IPS-18c (cell line): ENCODE data around the gene KIAA1614.
"Not testable (repeated sequence)": the region's sequence is repeated elsewhere in the genome, so short reads cannot be mapped to it uniquely, and the experiment has no call there.

Experiments
- H3K4me3 ChIP-seq: 2 replicates; pipeline ENCODE4 v1.7.0; 2013; ENCODE audit warnings: low read depth, mild to moderate bottlenecking, low read length, moderate library complexity; ENCODE audit not compliant: insufficient read depth
- H3K9me3 ChIP-seq: one replicate; pipeline ENCODE4 v1.6.1; 2013; ENCODE audit warnings: mild to moderate bottlenecking, low read length, moderate library complexity; ENCODE audit not compliant: control insufficient read depth, insufficient read depth

The KIAA1614 gene

DNA sequence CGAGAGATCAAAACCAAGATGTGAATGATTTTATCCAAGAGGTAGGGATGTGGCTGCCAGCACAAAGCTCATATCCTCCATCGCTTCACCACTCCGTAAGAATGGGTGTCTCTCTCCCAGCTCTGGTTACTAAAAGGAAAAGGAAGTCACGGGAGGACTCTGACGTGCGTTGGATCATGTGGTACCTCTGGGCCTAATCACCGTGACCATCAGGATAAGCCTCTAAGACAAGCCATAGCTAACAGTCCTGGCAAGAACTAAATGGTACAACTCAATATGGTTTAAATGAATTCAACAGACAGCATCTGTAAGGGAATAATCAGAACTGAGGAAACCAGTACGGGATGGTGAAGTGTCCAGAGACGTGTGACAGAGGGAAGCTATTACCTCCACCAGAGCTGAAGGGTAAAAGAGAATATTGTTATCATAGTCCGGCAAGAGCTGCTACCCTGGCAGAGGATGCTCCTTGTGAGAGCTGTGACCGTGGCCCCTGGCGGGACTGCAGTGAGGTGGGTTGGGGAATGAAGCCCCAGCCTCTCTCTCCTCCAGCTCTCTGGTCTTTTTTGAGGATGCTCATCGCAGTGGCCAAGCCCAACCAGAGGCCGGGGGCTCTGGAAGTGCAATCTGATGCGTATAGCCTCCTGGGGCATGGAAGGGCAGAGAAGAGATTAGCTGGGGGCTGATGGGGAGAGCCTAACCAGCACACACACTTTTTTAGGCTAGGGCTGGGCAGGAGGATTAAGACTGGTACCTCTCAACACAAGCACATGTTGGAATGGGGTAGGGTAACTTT is 54.2 kb downstream of the KIAA1614 start:
- Histone ChIP-seq H3K9me3 (no peaks in the 10 kb centered on the region), H3K4me3 (no peak overlapping the region)

DNA sequence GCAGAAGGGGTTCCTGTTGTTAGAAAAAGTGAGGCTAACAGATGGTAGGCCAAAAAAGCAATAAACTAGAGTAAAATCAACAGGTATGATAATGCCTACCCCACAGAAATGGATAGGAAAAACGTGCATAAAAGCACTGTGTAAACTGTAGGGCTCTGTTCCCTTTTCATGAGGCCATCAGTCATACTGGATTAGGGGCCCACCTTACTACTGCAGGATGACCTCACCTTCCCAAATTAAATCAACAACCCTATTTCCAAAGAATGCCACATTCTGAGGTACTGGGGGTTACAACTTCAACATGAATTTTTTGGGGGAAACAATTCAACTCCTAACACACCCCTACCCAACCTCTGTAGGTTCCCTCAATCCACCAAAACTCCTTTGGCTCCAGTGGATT is 54.9 kb downstream of the KIAA1614 start:
- Histone ChIP-seq H3K9me3 (no peaks in the 10 kb centered on the region), H3K4me3 (no peak overlapping the region)

DNA sequence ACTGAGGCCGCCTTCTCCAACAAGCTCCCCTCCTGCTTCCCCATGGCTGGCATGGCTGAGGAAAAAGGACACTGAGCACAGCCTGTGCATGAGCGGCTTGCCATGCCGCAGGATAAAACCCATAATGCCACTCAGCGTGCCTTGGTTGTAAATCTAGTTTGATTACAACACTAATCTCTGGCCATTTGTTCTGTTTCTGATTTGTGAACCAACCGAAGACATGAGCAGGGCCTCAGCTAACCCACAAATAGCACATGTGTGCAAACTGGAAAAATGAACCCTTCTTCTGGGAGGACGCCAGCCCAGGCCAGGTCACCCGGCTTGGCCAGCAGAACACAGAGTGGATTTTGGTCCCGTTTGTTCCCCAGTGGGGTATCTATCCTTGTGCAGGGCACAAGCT is 56.1 kb downstream of the KIAA1614 start:
- H3K9me3 ChIP-seq = not testable (repeated sequence)

GRCh38 chr1:180969434-180969833 is 56.7 kb downstream of the KIAA1614 start:
- Histone ChIP-seq H3K4me3 (no peak overlapping the region), H3K9me3 (no peaks in the 10 kb centered on the region)

More for the DNA sequence above, 56.1 kb downstream of the KIAA1614 start:
- not testable (repeated sequence) for H3K4me3 ChIP-seq

- H3K9me3 ChIP-seq = no peaks in the 10 kb centered on the region
- no peak overlapping the region for H3K4me3 ChIP-seq
These were observed 57.8 kb downstream of the KIAA1614 start for GRCh38 chr1:180970333-180971079.

DNA sequence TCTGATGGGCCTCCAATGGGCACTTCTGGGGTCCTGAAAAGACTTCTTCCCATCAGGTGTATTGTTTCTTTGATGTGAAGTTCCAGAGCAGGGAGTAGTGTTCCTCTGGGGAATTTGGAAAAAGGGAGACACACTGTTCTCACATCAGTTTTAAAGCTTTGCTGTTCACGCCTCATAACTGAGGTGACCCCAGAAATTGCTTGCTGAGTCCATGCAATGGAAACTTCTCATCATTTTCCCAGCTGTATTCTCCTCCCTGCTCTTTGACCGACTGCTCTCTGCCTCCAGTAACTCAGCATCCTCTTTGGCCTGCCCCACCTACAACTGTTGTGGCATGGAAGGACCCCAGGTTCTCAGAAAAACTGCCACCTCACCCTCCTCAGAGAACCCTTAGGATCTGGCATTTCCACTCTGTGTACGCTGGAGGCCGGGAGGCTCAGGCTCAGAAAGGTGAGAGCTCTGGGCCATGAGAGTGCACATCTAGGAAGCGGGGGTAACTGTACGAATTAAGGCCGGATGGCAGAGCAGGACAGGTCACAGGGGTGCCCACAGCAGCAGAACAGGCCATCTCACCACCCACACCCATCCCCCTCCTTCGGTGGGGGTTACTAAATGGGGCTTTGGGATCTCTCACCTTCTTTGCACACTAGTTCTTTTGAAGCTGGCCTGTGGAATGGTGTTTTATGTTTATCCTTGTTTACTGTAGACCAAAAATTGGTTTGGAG is 58.7 kb downstream of the KIAA1614 start:
- no peak overlapping the region for H3K4me3 ChIP-seq
- no peaks in the 10 kb centered on the region for H3K9me3 ChIP-seq

DNA sequence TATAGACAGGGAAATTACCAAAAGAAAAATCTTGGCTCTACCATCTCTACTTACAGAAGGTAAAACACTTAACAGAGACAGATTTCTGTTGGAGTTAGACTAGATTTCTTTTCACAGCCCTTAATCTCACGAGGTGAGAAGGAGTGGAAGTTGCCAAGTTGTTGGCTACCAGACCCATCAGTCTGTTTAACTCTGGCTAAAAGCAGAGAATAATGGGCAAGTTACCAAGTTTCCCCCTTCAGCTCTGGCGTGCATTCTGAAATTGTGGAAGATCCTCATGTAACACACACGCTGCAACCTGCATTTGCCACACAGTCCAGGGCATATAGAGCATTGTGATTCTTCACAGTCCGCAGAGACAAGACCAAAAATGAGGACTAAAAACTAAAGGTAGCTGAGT is 60.7 kb downstream of the KIAA1614 start:
- no peak overlapping the region for H3K4me3 ChIP-seq
- no peaks in the 10 kb centered on the region for H3K9me3 ChIP-seq

- no peaks in the 10 kb centered on the region for H3K9me3 ChIP-seq
These were observed 61.5 kb downstream of the KIAA1614 start for GRCh38 chr1:180974236-180974635.

GRCh38 chr1:180975551-180975950 is 62.9 kb downstream of the KIAA1614 start:
- no peaks in the 10 kb centered on the region for H3K9me3 ChIP-seq
- no peak overlapping the region for H3K4me3 ChIP-seq

More at GRCh38 chr1:180974236-180974635, 61.5 kb downstream of the KIAA1614 start:
- no peak overlapping the region for H3K4me3 ChIP-seq

DNA sequence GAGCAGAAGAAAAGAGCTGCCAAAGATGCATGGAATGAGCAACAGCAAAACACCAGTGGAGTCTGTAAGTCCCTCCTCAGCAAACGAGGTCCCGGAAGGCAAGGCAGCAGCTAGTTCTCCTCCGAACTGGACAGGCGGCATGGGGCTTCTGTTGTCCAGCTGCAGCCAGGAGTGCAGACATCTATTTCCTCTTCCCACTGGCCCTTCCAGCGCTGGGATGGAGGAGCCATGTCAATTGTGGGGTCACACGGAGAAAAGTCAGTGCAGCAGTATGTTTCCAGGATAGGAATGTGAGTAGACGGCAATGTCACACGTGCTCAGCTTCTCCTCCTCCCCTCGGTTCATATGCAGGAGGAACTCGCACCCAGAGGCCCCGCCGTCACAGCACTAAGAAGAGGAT is 63.5 kb downstream of the KIAA1614 start:
- H3K9me3 ChIP-seq = no peaks in the 10 kb centered on the region

DNA sequence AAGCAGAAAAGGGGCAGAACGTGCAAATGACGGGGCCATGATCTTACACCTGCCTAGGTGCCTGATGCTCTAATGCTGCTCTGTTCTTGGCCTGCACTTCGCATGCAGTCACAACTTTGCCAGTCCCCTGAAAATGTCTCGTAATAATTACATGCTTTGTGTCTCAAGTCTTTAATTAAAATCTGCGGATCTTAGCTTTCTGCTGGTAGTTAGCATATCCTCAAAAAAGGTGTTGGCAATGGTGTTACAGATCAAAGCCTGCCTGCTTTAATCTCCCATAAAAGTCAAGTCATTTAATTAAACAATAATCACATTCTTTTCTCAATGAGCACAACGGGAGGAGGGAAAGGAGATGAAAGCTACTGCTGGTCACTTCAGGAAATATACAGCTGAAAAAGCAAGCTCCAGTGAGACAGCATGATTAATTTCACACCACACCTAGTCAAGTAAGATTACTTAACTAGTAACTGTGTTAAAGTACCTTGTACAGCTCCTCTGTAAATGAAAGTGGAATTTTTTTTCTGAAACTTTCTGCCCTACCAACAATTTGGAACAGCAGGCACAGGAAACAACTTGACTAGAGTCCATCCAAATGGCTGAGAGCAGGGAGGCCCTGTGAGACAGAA is 64.1 kb downstream of the KIAA1614 start:
- no peaks in the 10 kb centered on the region for H3K9me3 ChIP-seq
- H3K4me3 ChIP-seq = no peak overlapping the region

More for the DNA sequence above, 63.5 kb downstream of the KIAA1614 start:
- no peak overlapping the region for H3K4me3 ChIP-seq

- no peak overlapping the region for H3K4me3 ChIP-seq
These were observed 69.1 kb downstream of the KIAA1614 start for GRCh38 chr1:180981596-180982387.

GRCh38 chr1:180982422-180982821 is 69.7 kb downstream of the KIAA1614 start:
- Histone ChIP-seq H3K9me3 (no peaks in the 10 kb centered on the region), H3K4me3 (no peak overlapping the region)

More at GRCh38 chr1:180981596-180982387, 69.1 kb downstream of the KIAA1614 start:
- H3K9me3 ChIP-seq = no peaks in the 10 kb centered on the region

DNA sequence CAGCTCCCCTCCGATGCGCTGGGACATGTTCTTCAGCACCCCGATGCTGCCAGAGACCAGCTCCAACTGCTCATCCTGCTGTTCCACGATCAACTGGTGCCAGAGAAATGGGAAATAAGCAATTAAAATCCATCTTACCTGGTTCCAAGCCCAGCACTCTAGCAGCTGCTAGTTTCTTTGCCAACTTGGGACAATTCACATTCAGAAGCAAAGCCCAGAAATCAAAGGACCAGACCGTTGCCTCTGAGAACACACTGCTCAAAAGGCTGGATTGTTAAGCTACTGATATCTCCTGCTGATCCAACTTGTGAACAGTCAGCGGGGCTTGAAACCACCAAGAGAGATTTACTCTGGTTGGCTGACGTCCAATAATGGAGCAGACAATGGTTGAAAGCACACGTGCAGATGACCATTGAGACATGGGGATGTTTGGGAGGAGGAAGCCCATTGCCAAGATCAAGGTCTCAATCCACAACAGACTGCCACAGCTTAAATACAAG is 75.6 kb downstream of the KIAA1614 start:
- Histone ChIP-seq H3K9me3 (no peaks in the 10 kb centered on the region), H3K4me3 (no peak overlapping the region)

- Histone ChIP-seq H3K9me3 (no peaks in the 10 kb centered on the region), H3K4me3 (no peak overlapping the region)
These were observed 81.6 kb downstream of the KIAA1614 start for GRCh38 chr1:180994262-180994661.

- no peak overlapping the region for H3K4me3 ChIP-seq
- no peaks in the 10 kb centered on the region for H3K9me3 ChIP-seq
These were observed 85.3 kb downstream of the KIAA1614 start for GRCh38 chr1:180997843-180998504.
